Left lung (tissue), 10 donors: Measurements from ENCODE around the gene TRAPPC14. TPM values are rescaled to one million over a fixed set of nuclear protein-coding genes. Genes with fewer than 3 reads are reported as not detected.

Experiments
- ATAC-seq: fragments of 200-7000 bp; cut with Tn5 transposase; one replicate; pipeline ENCODE4 v1.9.1; 2020; ENCODE audit warnings: moderate library complexity
- DNase-seq, 4 donors: peaks; one replicate each; pipeline ENCODE4 v3.0.0-alpha.2; 2013 to 2020
- H3K27ac ChIP-seq, 2 donors: fragments of 200-600 bp; sonication (generic) in 1 of 2; one replicate each; pipeline versions ENCODE4 v1.5.0 to v1.8.0; 2020 to 2021
- H3K27me3 ChIP-seq, 2 donors: fragments of 200-600 bp; sonication (generic) in 1 of 2; one replicate each; pipeline versions ENCODE4 v1.5.0 to v1.8.0; 2020 to 2021
- H3K36me3 ChIP-seq, 2 donors: fragments of 200-600 bp; sonication (generic) in 1 of 2; one replicate each; pipeline versions ENCODE4 v1.5.0 to v1.8.0; 2020 to 2021
- H3K4me1 ChIP-seq, 2 donors: fragments of 200-600 bp; one replicate each; pipeline ENCODE4 v1.8.0; 2021
- H3K4me3 ChIP-seq, 2 donors: fragments of 200-600 bp; sonication (generic) in 1 of 2; one replicate each; pipeline versions ENCODE4 v1.5.0 to v1.8.0; 2020 to 2021; ENCODE audit warnings: mild to moderate bottlenecking in 1 of 2
- H3K9me3 ChIP-seq, 2 donors: fragments of 200-600 bp; sonication (generic) in 1 of 2; one replicate each; pipeline versions ENCODE4 v1.5.0 to v1.8.0; 2020 to 2021
- intact Hi-C, 2 donors: fragments of 100-400 bp; cut with DNase I; formaldehyde crosslinking; loops; one replicate each; pipeline versions ENCODE4 v1.11.2 to v1.14.2; 2022
- microRNA-seq, 2 donors: library from miRNA; unstranded; fragments of <30 nt; microRNA quantifications; one replicate each; pipeline ENCODE4, GENCODE V29; 2019
- polyA plus RNA-seq, 6 donors: library from polyadenylated mRNA; unstranded; fragments of 120-200 nt; gene quantifications; one replicate each; pipeline ENCODE4 v1.2.1, GENCODE V29; 2013; ENCODE audit not compliant: insufficient read length in 6 of 6
- total RNA-seq, 2 donors: library from RNA; stranded (reverse); fragmentation: NEBNext Ultra II Directional; extraction: Animal tissue kit (Norgen Biotek cat#: 25700); gene quantifications; one replicate each; pipeline ENCODE4 v1.2.1, GENCODE V29; 2021
- TF ChIP-seq, protein P1 (sequence below), 2 donors: fragments of 200-600 bp; sonication (generic) in 1 of 2; IDR thresholded peaks; one replicate each; pipeline versions ENCODE4 v1.5.0 to v1.8.0; 2021; ENCODE audit warnings: antibody characterized with exemption in 2 of 2
- donor health status: DM: no; HTN: yes; CAD: no.
- donor health status: DM: no; HTN: no; CAD: no.

Gene TRAPPC14
- total and polyA plus RNA-seq, 8 donors = 16.0 to 30.1 (median 19.5) TPM

DNA sequence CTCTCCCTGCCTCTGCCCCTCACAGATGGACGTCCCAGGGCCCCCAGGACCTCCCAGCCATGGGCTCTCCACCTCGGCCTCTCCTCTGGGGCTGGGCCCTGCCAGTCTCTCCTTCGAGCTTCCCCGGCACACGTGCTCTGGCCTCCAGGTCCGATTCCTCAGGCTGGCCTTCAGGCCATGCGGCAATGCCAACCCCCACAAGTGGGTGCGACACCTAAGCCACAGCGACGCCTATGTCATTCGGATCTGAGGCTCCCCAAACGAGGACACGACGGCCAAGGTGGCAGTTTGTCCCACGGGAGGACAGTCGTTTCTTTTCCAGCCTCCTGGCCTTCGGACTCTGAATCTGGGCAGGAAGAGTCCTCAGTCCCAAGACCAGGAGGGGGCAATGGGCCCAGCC, 51.9 kb downstream of the TRAPPC14 start:
- ATAC-seq (no peak), DNase-seq (no peak)
- Histone ChIP-seq H3K4me1 (peaks cover 4 to 8% of the 10 kb centered on the region in 2 donors), H3K36me3 (peaks cover 0 to 86% of the 10 kb centered on the region in 2 donors), H3K27me3 (no peaks in the 10 kb centered on the region), H3K9me3 (no peaks in the 10 kb centered on the region), H3K4me3 (no peak overlapping the region), H3K27ac (no peak overlapping the region)
- intact Hi-C loops = no loop called here
- TF ChIP-seq, protein P1, sequence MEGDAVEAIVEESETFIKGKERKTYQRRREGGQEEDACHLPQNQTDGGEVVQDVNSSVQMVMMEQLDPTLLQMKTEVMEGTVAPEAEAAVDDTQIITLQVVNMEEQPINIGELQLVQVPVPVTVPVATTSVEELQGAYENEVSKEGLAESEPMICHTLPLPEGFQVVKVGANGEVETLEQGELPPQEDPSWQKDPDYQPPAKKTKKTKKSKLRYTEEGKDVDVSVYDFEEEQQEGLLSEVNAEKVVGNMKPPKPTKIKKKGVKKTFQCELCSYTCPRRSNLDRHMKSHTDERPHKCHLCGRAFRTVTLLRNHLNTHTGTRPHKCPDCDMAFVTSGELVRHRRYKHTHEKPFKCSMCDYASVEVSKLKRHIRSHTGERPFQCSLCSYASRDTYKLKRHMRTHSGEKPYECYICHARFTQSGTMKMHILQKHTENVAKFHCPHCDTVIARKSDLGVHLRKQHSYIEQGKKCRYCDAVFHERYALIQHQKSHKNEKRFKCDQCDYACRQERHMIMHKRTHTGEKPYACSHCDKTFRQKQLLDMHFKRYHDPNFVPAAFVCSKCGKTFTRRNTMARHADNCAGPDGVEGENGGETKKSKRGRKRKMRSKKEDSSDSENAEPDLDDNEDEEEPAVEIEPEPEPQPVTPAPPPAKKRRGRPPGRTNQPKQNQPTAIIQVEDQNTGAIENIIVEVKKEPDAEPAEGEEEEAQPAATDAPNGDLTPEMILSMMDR (IDR thresholded peaks at IDR 0.05) = no peak

DNA sequence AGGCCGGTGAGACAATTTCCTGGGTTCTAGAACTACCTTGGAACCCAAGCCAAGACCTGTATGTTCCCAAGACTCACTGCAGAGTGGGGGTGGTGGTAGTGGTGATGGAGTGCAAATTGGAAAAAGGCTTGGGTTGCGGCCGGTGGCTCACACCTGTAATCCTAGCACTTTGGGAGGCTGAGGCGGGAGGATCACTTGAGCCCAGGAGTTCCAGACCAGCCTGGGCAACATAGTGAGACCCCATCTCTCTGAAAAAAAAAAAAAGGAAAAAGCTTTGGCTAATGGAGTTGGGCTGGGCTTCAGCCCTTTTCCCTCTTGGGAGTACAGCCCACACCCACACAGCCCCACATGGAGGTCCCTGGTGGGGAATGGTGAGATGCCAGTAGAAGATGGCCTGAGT, 53.0 kb downstream of the TRAPPC14 start:
- Histone ChIP-seq H3K9me3 (no peaks in the 10 kb centered on the region), H3K27me3 (no peaks in the 10 kb centered on the region), H3K4me3 (no peak overlapping the region), H3K36me3 (peaks cover 0 to 75% of the 10 kb centered on the region in 2 donors), H3K27ac (no peak overlapping the region), H3K4me1 (peaks cover 4 to 8% of the 10 kb centered on the region in 2 donors)
- ATAC-seq (no peak), DNase-seq (no peak)
- TF ChIP-seq, protein P1 (IDR thresholded peaks at IDR 0.05) = no peak
- intact Hi-C loops = no loop called here

Small RNAs within 50 kb of the gene (microRNA-seq; reads per million reads assigned to microRNA genes)
- 0 to 0.14 reads per million in 2 donors for gene MIR4658

Other genes with a start within 250 kb of the TRAPPC14 start
- gene TRIM4, start 239.2 kb downstream of the TRAPPC14 start, total RNA-seq = 10 to 100 TPM; 23.6 to 27.0 TPM
- gene TRIM4, start 239.2 kb downstream of the TRAPPC14 start, polyA plus RNA-seq = 10 to 100 TPM; 35.3 to 45.2 (median 38.9) TPM
- under 1 TPM in 1 of 2 donors, not detected in 1; 0.24 TPM for gene GJC3, start 229.1 kb downstream of the TRAPPC14 start, total RNA-seq
- 1 to 10 TPM in 4 of 6 donors, under 1 TPM in 2; 0.98 to 1.3 (median 1.1) TPM for gene GJC3, start 229.1 kb downstream of the TRAPPC14 start, polyA plus RNA-seq
- 10 to 100 TPM in 1 of 2 donors, 1 to 10 TPM in 1; 5.0 to 40.3 TPM for gene AZGP1, start 182.7 kb downstream of the TRAPPC14 start, total RNA-seq
- gene AZGP1, start 182.7 kb downstream of the TRAPPC14 start, polyA plus RNA-seq = 100 to 1,000 TPM in 1 of 6 donors, 1 to 10 TPM in 2, under 1 TPM in 3; 0.29 to 110 (median 0.94) TPM
- gene ZKSCAN1, start 143.1 kb downstream of the TRAPPC14 start, total RNA-seq = 10 to 100 TPM; 46.7 to 52.0 TPM
- 100 to 1,000 TPM in 1 of 6 donors, 10 to 100 TPM in 5; 82.1 to 137 (median 91.1) TPM for gene ZKSCAN1, start 143.1 kb downstream of the TRAPPC14 start, polyA plus RNA-seq
- gene ZSCAN21, start 108.9 kb downstream of the TRAPPC14 start, total RNA-seq = 10 to 100 TPM in 1 of 2 donors, 1 to 10 TPM in 1; 6.5 to 12.0 TPM
- gene ZSCAN21, start 108.9 kb downstream of the TRAPPC14 start, polyA plus RNA-seq = 10 to 100 TPM; 23.6 to 27.1 (median 24.4) TPM
- gene ZNF3, start 77.0 kb downstream of the TRAPPC14 start, total RNA-seq = 10 to 100 TPM; 22.5 to 24.9 TPM
- gene ZNF3, start 77.0 kb downstream of the TRAPPC14 start, polyA plus RNA-seq = 10 to 100 TPM; 46.8 to 53.1 (median 50.4) TPM
- gene COPS6, start 69.8 kb downstream of the TRAPPC14 start, total RNA-seq = 10 to 100 TPM; 74.2 to 89.5 TPM
- 100 to 1,000 TPM; 113 to 139 (median 115) TPM for gene COPS6, start 69.8 kb downstream of the TRAPPC14 start, polyA plus RNA-seq
- 10 to 100 TPM; 53.7 to 89.3 TPM for gene MCM7, start 57.3 kb downstream of the TRAPPC14 start, total RNA-seq
- 100 to 1,000 TPM; 131 to 152 (median 141) TPM for gene MCM7, start 57.3 kb downstream of the TRAPPC14 start, polyA plus RNA-seq
- gene AP4M1, start 57.1 kb downstream of the TRAPPC14 start, total RNA-seq = 10 to 100 TPM; 16.7 to 18.2 TPM
- gene AP4M1, start 57.1 kb downstream of the TRAPPC14 start, polyA plus RNA-seq = 10 to 100 TPM; 37.1 to 40.2 (median 38.6) TPM
- 10 to 100 TPM; 43.5 to 45.3 TPM for gene TAF6, start 39.4 kb downstream of the TRAPPC14 start, total RNA-seq
- 10 to 100 TPM; 48.9 to 69.2 (median 59.9) TPM for gene TAF6, start 39.4 kb downstream of the TRAPPC14 start, polyA plus RNA-seq
- 10 to 100 TPM; 15.1 to 19.4 TPM for gene CNPY4, start 39.1 kb downstream of the TRAPPC14 start, total RNA-seq
- 10 to 100 TPM; 38.8 to 54.1 (median 41.8) TPM for gene CNPY4, start 39.1 kb downstream of the TRAPPC14 start, polyA plus RNA-seq
- gene MBLAC1, start 31.8 kb downstream of the TRAPPC14 start, total RNA-seq = 1 to 10 TPM; 2.1 to 2.8 TPM
- 1 to 10 TPM; 1.2 to 2.0 (median 1.6) TPM for gene MBLAC1, start 31.8 kb downstream of the TRAPPC14 start, polyA plus RNA-seq
- gene LAMTOR4, start 9.8 kb downstream of the TRAPPC14 start, total RNA-seq = 100 to 1,000 TPM; 103 to 120 TPM
- 100 to 1,000 TPM in 2 of 6 donors, 10 to 100 TPM in 4; 85.9 to 110 (median 97.5) TPM for gene LAMTOR4, start 9.8 kb downstream of the TRAPPC14 start, polyA plus RNA-seq
- 10 to 100 TPM; 17.1 to 18.9 TPM for gene GAL3ST4, start 9.9 kb upstream of the TRAPPC14 start, total RNA-seq
- 10 to 100 TPM; 14.8 to 26.0 (median 21.1) TPM for gene GAL3ST4, start 9.9 kb upstream of the TRAPPC14 start, polyA plus RNA-seq
- gene GPC2, start 18.7 kb upstream of the TRAPPC14 start, total RNA-seq = 1 to 10 TPM; 2.5 to 3.5 TPM
- gene GPC2, start 18.7 kb upstream of the TRAPPC14 start, polyA plus RNA-seq = 10 to 100 TPM in 4 of 6 donors, 1 to 10 TPM in 2; 7.8 to 17.0 (median 10.8) TPM
- 1 to 10 TPM in 1 of 2 donors, under 1 TPM in 1; 0.96 to 3.7 TPM for gene STAG3, start 19.2 kb upstream of the TRAPPC14 start, total RNA-seq
- 10 to 100 TPM; 18.1 to 27.3 (median 24.0) TPM for gene STAG3, start 19.2 kb upstream of the TRAPPC14 start, polyA plus RNA-seq
- under 1 TPM; 0.41 to 0.42 TPM for gene PVRIG, start 61.2 kb upstream of the TRAPPC14 start, total RNA-seq
- 1 to 10 TPM; 4.0 to 9.1 (median 8.2) TPM for gene PVRIG, start 61.2 kb upstream of the TRAPPC14 start, polyA plus RNA-seq
- gene SPDYE3, start 149.0 kb upstream of the TRAPPC14 start, total RNA-seq = not detected
- gene SPDYE3, start 149.0 kb upstream of the TRAPPC14 start, polyA plus RNA-seq = 1 to 10 TPM; 6.6 to 8.4 (median 7.2) TPM
- gene PILRB, start 199.4 kb upstream of the TRAPPC14 start, total RNA-seq = 10 to 100 TPM; 24.0 to 29.9 TPM
- 10 to 100 TPM; 36.0 to 47.7 (median 44.5) TPM for gene PILRB, start 199.4 kb upstream of the TRAPPC14 start, polyA plus RNA-seq
- 10 to 100 TPM; 20.6 to 52.3 TPM for gene PILRA, start 214.8 kb upstream of the TRAPPC14 start, total RNA-seq
- gene PILRA, start 214.8 kb upstream of the TRAPPC14 start, polyA plus RNA-seq = 1 to 10 TPM; 5.0 to 7.0 (median 5.7) TPM